Measurements from ENCODE around the gene NT5DC2.

Gene NT5DC2

GRCh38 chr3:52533623-52534280 lies at the start of gene NT5DC2:
NT5DC2 (minus strand) TSS chr3:52533857; CDS start chr3:52533737, 120 bp downstream.
- peak; percentile 56 for DNase-seq

GRCh38 chr3:52574056-52574965 lies 40.7 kb upstream of the NT5DC2 start:
- no peak for DNase-seq

- DNase-seq, result no peak
Observed at GRCh38 chr3:52572221-52572620, 38.6 kb upstream of the NT5DC2 start.

GRCh38 chr3:52570076-52570475 lies 36.4 kb upstream of the NT5DC2 start:
- no peak for DNase-seq

GRCh38 chr3:52568069-52568468 lies 34.4 kb upstream of the NT5DC2 start:
- no peak for DNase-seq

- no peak for DNase-seq
Observed at GRCh38 chr3:52563984-52564383, 30.3 kb upstream of the NT5DC2 start.

- DNase-seq, result no peak
Observed at GRCh38 chr3:52561028-52561747, 27.5 kb upstream of the NT5DC2 start.

GRCh38 chr3:52558436-52558835 lies 24.8 kb upstream of the NT5DC2 start:
- no peak for DNase-seq

- DNase-seq, result peak; percentile 24
Observed at GRCh38 chr3:52557011-52557960, 23.6 kb upstream of the NT5DC2 start.

GRCh38 chr3:52555056-52555455 lies 21.4 kb upstream of the NT5DC2 start:
- DNase-seq, result no peak

- no peak for DNase-seq
Observed at GRCh38 chr3:52554026-52554755, 20.5 kb upstream of the NT5DC2 start.

GRCh38 chr3:52552089-52552488 lies 18.4 kb upstream of the NT5DC2 start:
- DNase-seq, result no peak

GRCh38 chr3:52551118-52551517 lies 17.5 kb upstream of the NT5DC2 start:
- DNase-seq, result no peak

GRCh38 chr3:52547143-52547542 lies 13.5 kb upstream of the NT5DC2 start:
- DNase-seq, result no peak

- no peak for DNase-seq
Observed at GRCh38 chr3:52546111-52546901, 12.6 kb upstream of the NT5DC2 start.

GRCh38 chr3:52544937-52545336 lies 11.3 kb upstream of the NT5DC2 start:
- no peak for DNase-seq

- DNase-seq, result no peak
Observed at GRCh38 chr3:52541050-52541449, 7.4 kb upstream of the NT5DC2 start.

GRCh38 chr3:52539010-52539653 lies 5.5 kb upstream of the NT5DC2 start:
- no peak for DNase-seq

GRCh38 chr3:52537726-52538421 lies 4.2 kb upstream of the NT5DC2 start:
- no peak for DNase-seq

All from midbrain (tissue), 1 donor.